HEK293T (cell line): ENCODE measurements around the gene RNF187.

ENCODE experiments used
- CTCF ChIA-PET: fragments of 350-600 bp; formaldehyde crosslinking; extraction: SDS; loops from one replicate; lab custom pipeline; 2021; ENCODE audit warnings: antibody characterized with exemption, inconsistent platforms; lab: Yijun Ruan, JAX
- POLR2A ChIA-PET: fragments of 350-600 bp; formaldehyde crosslinking; extraction: SDS; loops from one replicate; lab custom pipeline; 2020; ENCODE audit warnings: antibody characterized with exemption, inconsistent platforms; lab: Yijun Ruan, JAX
- DNase-seq: peaks from one replicate; pipeline ENCODE4 v3.0.0; 2012; ENCODE audit warnings: mixed read lengths; ENCODE audit errors: extremely low spot score
- ARNT ChIP-seq: fragments of 450-650 bp; IDR thresholded peaks from 2 replicates; pipeline ENCODE4 v1.6.1; 2017; ENCODE audit warnings: mild to moderate bottlenecking
- BHLHE40 ChIP-seq: fragments of 450-650 bp; IDR thresholded peaks from 2 replicates; pipeline ENCODE4 v1.6.1; 2016; ENCODE audit warnings: mild to moderate bottlenecking, moderate library complexity, borderline replicate concordance
- CTBP1 ChIP-seq: fragments of 450-650 bp; IDR thresholded peaks from 2 replicates; pipeline ENCODE4 v1.6.1; 2016; ENCODE audit warnings: borderline replicate concordance
- ELF4 ChIP-seq: fragments of 450-650 bp; IDR thresholded peaks from 2 replicates; pipeline ENCODE4 v1.6.1; 2017; ENCODE audit warnings: antibody characterized with exemption
- FOXA1 ChIP-seq: fragments of 450-650 bp; IDR thresholded peaks from 2 replicates; pipeline ENCODE4 v1.6.1; 2016; ENCODE audit warnings: mild to moderate bottlenecking
- FOXK2 ChIP-seq: fragments of 450-650 bp; IDR thresholded peaks from 2 replicates; pipeline ENCODE4 v1.6.1; 2016; ENCODE audit warnings: mild to moderate bottlenecking
- FOXM1 ChIP-seq: fragments of 450-650 bp; IDR thresholded peaks from 2 replicates; pipeline ENCODE4 v1.6.1; 2017; ENCODE audit warnings: mild to moderate bottlenecking, borderline replicate concordance
- HDGF ChIP-seq: fragments of 450-650 bp; IDR thresholded peaks from 2 replicates; pipeline ENCODE4 v1.6.1; 2017; ENCODE audit warnings: antibody characterized with exemption, borderline replicate concordance
- L3MBTL2 ChIP-seq: fragments of 450-650 bp; conservative IDR thresholded peaks from 2 replicates; pipeline ENCODE4 v1.6.1; 2016; ENCODE audit warnings: mild to moderate bottlenecking
- LEF1 ChIP-seq: fragments of 450-650 bp; IDR thresholded peaks from 2 replicates; pipeline ENCODE4 v1.6.1; 2017; ENCODE audit warnings: mild to moderate bottlenecking, borderline replicate concordance
- NFRKB ChIP-seq: fragments of 450-650 bp; IDR thresholded peaks from 2 replicates; pipeline ENCODE4 v1.6.1; 2016; ENCODE audit warnings: mild to moderate bottlenecking, moderate library complexity
- PKNOX1 ChIP-seq: fragments of 450-650 bp; IDR thresholded peaks from 2 replicates; pipeline ENCODE4 v1.6.1; 2016
- SP1 ChIP-seq: fragments of 450-650 bp; IDR thresholded peaks from 2 replicates; pipeline ENCODE4 v1.6.1; 2017
- SUZ12 ChIP-seq: fragments of 450-650 bp; IDR thresholded peaks from 2 replicates; pipeline ENCODE4 v1.6.1; 2016; ENCODE audit warnings: mild to moderate bottlenecking
- TARDBP ChIP-seq: fragments of 450-650 bp; IDR thresholded peaks from 2 replicates; pipeline ENCODE4 v1.6.1; 2016
- ZNF384 ChIP-seq: fragments of 450-650 bp; IDR thresholded peaks from 2 replicates; pipeline ENCODE4 v1.6.1; 2016

RNF187 gene

GRCh38 chr1:228487336-228488124 lies at the start of gene RNF187:
RNF187 (plus strand) TSS chr1:228487382.
- ChIA-PET POLR2A (interaction anchor here (0.8 to 2.2 kb wide), 8 partner anchors 12 to 405 kb away, joined by 3 to 38 read pairs (median 4); partner anchors contain the start of gene ARF1), CTCF (interaction anchor here (1.9 kb wide), 1 partner anchor 14 kb away, joined by 6 read pairs; no protein-coding TSS in a partner anchor)
- no peak for TF ChIP-seq PKNOX1
- TF ChIP-seq SP1: no peak
- no peak for TF ChIP-seq ELF4
- TF ChIP-seq FOXK2: no peak
- TF ChIP-seq ZNF384: no peak
- no peak for TF ChIP-seq FOXA1
- no peak for TF ChIP-seq SUZ12
- TF ChIP-seq TARDBP: no peak
- no peak for TF ChIP-seq L3MBTL2
- peak; percentile 47; the same call in 1 of the 2 replicates for TF ChIP-seq LEF1
- no peak for TF ChIP-seq BHLHE40
- no peak for TF ChIP-seq CTBP1
- peak; percentile 73 for TF ChIP-seq ARNT
- no peak for TF ChIP-seq NFRKB
- peak; percentile 77 for TF ChIP-seq FOXM1
- TF ChIP-seq HDGF: no peak
- DNase-seq: peak; percentile 61

- POLR2A ChIA-PET: no interaction called here
- no peak for TF ChIP-seq HDGF
- no peak for TF ChIP-seq PKNOX1
- no peak for TF ChIP-seq FOXK2
- TF ChIP-seq ZNF384: no peak
- no peak for TF ChIP-seq NFRKB
- no peak for TF ChIP-seq LEF1
- no peak for TF ChIP-seq FOXM1
- TF ChIP-seq ELF4: no peak
- DNase-seq: no peak
- CTCF ChIA-PET: no interaction called here
Measured at GRCh38 chr1:228437424-228437962, 49.7 kb upstream of the RNF187 start.

GRCh38 chr1:228438266-228438665 lies 48.9 kb upstream of the RNF187 start:
- ChIA-PET CTCF (no interaction called here), POLR2A (no interaction called here)
- no peak for DNase-seq
- TF ChIP-seq LEF1: no peak
- no peak for TF ChIP-seq SP1
- TF ChIP-seq FOXA1: no peak
- no peak for TF ChIP-seq CTBP1
- TF ChIP-seq NFRKB: no peak
- TF ChIP-seq ARNT: no peak
- TF ChIP-seq SUZ12: no peak
- no peak for TF ChIP-seq HDGF
- no peak for TF ChIP-seq ELF4
- no peak for TF ChIP-seq TARDBP
- no peak for TF ChIP-seq PKNOX1
- TF ChIP-seq L3MBTL2: no peak

- ChIA-PET POLR2A (interaction anchor here (1.2 kb wide), 1 partner anchor 16 kb away, joined by 3 read pairs; a partner anchor contains a TSS), CTCF (no interaction called here)
- no peak for DNase-seq
- no peak for TF ChIP-seq TARDBP
- TF ChIP-seq ELF4: no peak
- TF ChIP-seq SUZ12: no peak
- TF ChIP-seq ARNT: no peak
- TF ChIP-seq FOXK2: no peak
- no peak for TF ChIP-seq FOXM1
Measured at GRCh38 chr1:228440761-228441500, 46.3 kb upstream of the RNF187 start.

- TF ChIP-seq SUZ12 (no peak), FOXK2 (no peak), FOXM1 (no peak), L3MBTL2 (no peak), PKNOX1 (no peak), ELF4 (no peak), BHLHE40 (no peak), LEF1 (no peak)
- DNase-seq: no peak
- CTCF ChIA-PET: no interaction called here
- POLR2A ChIA-PET: interaction anchor here (1.3 kb wide), 1 partner anchor 14 kb away, joined by 3 read pairs; a partner anchor contains a TSS
Measured at GRCh38 chr1:228443395-228443794, 43.8 kb upstream of the RNF187 start.
